ENCODE data around the gene SGK1.

DNA sequence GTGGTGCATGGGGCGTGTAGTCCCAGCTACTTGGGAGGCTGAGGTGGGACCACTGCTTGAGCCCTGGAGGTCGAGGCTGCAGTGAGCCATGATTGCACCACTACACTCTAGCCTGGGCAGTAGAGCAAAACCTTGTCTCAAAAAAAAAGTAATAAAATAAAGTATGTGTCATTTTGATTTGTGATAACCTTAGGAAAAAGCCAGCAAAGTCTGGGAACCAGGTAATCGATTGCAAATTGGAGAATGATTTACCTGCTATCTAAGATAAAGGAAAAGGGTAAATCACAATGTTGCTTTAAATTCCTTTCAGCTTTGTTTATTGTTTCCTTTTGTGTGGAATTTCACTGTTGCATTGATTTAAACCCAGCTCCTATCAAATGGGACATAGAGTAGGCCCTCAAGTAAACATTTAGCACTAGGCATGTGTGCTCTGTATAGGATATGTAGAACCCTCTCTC, 59.0 kb downstream of the SGK1 start:
- TF ChIP-seq POLR2A (IDR thresholded peaks at IDR 0.05; ENCODE audit: low read depth, low read length) (no peak), POLR2AphosphoS5 (IDR thresholded peaks at IDR 0.05; ENCODE audit: low read depth, low read length) (no peak), TAF1 (IDR thresholded peaks at IDR 0.05; ENCODE audit: low read depth, low read length) (no peak), PAX5 (IDR thresholded peaks at IDR 0.05; ENCODE audit: insufficient read depth, low read length, severe bottlenecking) (no peak)
